H7 (cell line): ENCODE data around the gene PYROXD2. TPM values are rescaled to one million over a fixed set of nuclear protein-coding genes. Genes with fewer than 3 reads are reported as not detected.
"Not testable (repeated sequence)": the region's sequence is repeated elsewhere in the genome, so short reads cannot be mapped to it uniquely, and the experiment has no call there.

Source experiments
- DNase-seq: peaks from one replicate; pipeline ENCODE4 v3.0.0; 2012
- H3K27me3 ChIP-seq: 2 replicates; pipeline ENCODE4 v1.6.0; 2011; ENCODE audit warnings: mild to moderate bottlenecking, low read length; ENCODE audit not compliant: control insufficient read depth, insufficient read depth
- H3K36me3 ChIP-seq: replicated peaks from 2 replicates; pipeline ENCODE4 v1.5.1; 2011; ENCODE audit warnings: low read length; ENCODE audit not compliant: control insufficient read depth, insufficient read depth
- H3K4me3 ChIP-seq: 2 replicates; pipeline ENCODE4 v1.5.1; 2011; ENCODE audit warnings: low read depth, mild to moderate bottlenecking, control low read depth, low read length, moderate library complexity; ENCODE audit not compliant: insufficient read depth
- total RNA-seq: library from RNA; depleted of rRNA; stranded (reverse); fragments of >200 nt; shearing (Covaris generic); gene quantifications from 2 replicates; pipeline ENCODE4 v1.2.3, GENCODE V29; 2014

Gene PYROXD2
- total RNA-seq, 1 experiment from 2014 or later, result 9.5 TPM

DNA sequence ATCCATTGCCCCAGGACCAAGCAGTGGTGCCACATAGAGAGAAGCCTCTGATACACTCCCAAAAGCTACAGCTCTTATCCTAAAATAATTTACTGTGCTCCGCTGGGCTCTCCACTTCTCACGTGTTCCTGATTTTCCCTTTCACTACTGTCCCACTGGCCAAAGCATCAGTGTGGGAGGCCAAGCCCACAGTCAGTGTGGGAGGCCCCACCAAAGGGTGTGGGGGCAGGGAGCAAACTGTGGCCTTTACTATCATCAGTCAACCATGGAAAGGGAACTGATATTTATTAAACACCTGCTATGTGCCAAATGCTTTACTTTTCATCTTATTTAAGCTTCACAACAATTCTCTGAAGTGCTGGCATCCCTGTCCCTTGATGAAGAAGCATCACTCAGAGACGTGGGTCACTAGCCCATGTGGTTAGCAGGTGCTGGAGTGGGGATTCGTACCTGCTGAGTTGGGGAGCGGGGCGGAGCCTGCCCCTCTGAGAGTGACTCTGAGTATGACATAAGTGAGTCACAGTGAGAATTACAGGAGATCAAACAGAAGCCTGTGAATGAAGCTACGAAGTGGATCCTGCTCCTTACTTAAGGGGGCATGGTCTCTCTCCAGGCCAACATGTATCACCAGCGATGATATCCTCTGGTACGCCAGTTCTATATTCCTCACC, 50.4 kb downstream of the PYROXD2 start:
- no peak for DNase-seq
- H3K4me3 ChIP-seq, result no peak overlapping the region
- H3K27me3 ChIP-seq, result no peaks in the 10 kb centered on the region; the same call in 1 of the 2 replicates
- H3K36me3 ChIP-seq, result no peaks in the 10 kb centered on the region

DNA sequence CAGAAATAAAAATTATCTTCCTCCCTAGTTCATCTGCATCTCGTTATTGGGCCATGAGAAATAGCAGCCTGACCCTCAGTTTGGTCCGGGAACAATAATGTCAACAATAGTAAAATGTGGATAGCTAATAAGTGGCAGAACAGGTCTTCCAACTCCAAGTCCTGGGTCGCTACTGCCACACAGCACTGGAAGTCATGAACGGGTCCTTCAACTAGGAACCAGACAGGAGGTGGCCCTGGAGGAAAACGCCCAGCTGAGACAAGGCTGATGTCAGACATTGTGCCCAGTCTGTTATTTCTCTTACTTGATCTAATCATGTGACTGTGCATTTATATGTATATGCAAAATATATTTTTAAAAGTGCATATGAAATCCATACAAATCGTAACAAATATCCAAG, 51.8 kb downstream of the PYROXD2 start:
- Histone ChIP-seq H3K27me3 (no peaks in the 10 kb centered on the region; the same call in 1 of the 2 replicates), H3K4me3 (no peak overlapping the region), H3K36me3 (no peaks in the 10 kb centered on the region)
- DNase-seq, result no peak

DNA sequence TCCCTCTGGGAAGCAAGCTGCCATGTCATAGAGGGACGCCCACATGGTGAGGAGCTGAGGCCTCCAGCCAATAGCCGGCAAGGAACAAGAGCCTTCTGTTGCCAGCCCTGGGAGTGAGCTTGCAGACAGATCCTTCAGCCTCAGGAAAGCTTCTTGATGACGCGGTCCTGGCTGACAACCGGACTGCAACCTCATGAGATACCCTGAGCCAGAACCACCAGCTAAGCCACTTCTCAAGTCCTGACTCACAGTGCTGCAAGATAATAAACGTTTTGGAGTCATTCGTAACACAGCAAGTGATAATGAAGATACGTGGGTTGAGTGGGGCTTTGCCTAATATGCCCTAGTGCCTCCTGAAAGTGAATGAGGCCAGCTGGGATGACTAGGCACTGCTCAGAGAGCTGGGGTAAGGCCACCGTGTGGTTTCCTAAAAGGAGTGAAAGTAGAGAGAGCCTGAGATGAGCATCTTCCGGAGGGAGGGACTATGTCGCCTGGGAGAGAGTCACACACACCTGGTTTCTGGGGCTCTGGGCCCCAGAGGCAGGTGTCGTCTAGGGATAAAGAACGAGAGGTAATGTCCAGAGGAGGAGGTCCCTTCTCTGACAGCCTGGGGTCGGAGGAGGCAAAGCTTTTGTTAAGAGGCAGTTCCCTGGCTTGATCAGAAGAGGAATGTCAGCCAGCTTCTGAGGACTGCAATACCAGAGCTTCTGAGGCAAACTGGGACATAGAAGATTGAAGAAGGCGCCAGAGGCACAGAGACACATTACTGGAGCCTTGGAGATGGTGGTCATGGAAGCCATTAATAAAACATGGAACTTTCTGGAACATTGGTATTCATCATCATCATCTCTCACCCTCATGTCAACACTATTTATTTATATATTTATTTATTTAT, 53.6 kb downstream of the PYROXD2 start:
- Histone ChIP-seq H3K27me3 (no peaks in the 10 kb centered on the region), H3K4me3 (no peak overlapping the region), H3K36me3 (no peaks in the 10 kb centered on the region)
- DNase-seq, result peak; percentile 73

DNA sequence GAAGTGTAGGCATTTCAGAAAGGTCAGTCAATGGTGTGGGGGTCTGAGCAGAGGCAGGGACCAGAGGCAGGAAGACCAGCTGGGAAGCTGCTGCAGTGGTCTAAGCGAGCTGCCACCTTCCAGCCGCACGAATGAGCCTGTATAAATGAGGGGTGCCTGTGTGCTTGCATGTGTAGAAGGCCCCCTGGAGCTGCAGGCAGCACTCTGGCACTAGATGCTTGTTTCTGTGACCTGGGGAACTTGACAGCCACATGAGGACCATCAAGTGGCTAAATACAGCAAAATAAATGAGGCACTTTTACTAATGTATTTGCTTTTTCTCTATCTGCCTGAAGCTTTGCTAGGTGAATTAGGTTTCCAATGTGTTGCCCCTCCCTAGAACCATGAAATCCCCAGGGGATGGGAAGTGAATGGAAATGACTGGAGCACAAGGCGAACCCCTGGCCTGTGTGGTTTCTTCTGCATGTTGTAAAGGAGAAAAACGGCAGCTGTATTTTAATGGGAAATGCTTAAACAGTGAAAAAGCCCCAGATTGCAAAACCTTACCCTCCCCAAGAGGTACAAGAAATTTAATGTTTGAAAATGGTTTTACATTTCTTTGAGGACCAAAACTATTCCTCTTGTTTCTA, 57.7 kb downstream of the PYROXD2 start:
- Histone ChIP-seq H3K36me3 (no peaks in the 10 kb centered on the region), H3K4me3 (no peak overlapping the region), H3K27me3 (no peaks in the 10 kb centered on the region)
- DNase-seq, result no peak

DNA sequence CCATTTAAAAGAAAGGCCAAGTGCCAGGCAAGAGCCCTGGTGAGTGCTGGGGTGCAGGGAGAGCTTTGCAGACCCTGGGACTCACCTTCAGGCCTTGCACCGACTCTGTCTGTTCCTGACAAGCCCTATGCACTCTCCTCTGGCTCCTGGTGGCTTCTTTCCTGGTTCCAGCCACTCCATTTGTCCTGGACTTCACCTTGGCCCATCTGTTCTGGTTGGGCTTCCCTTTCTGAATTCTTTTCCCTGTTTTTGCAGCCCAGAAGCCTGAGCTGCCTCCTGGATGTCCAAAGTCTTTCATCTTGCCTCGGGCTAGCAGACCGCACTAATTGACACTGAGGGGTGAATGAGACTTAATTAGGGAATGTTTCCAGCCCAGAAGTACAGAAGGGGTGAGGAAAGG, 60.5 kb downstream of the PYROXD2 start:
- no peaks in the 10 kb centered on the region for H3K36me3 ChIP-seq
- no peaks in the 10 kb centered on the region for H3K27me3 ChIP-seq
- H3K4me3 ChIP-seq, result no peak overlapping the region
- DNase-seq, result no peak

DNA sequence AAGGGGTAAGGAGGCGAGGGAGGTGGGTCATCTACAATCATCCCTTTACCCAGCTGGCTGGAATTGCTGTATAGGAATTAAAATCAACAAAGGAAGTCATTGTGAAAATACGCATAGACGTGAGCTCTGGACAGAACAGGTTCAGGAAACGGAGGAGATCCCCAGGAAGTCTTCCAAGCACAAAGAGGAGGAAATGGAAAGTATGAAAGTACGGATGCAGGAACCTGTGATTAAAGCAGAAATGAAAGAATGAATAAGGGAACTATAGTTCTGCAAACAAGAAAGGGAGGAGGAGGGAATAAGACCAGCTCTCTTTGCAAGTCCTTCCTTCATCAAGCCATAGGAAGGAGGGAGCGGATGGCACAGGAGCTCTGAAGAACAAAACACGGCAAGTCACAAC, 61.8 kb downstream of the PYROXD2 start:
- Histone ChIP-seq H3K27me3 (no peaks in the 10 kb centered on the region), H3K36me3 (no peaks in the 10 kb centered on the region), H3K4me3 (no peak overlapping the region)
- no peak for DNase-seq

DNA sequence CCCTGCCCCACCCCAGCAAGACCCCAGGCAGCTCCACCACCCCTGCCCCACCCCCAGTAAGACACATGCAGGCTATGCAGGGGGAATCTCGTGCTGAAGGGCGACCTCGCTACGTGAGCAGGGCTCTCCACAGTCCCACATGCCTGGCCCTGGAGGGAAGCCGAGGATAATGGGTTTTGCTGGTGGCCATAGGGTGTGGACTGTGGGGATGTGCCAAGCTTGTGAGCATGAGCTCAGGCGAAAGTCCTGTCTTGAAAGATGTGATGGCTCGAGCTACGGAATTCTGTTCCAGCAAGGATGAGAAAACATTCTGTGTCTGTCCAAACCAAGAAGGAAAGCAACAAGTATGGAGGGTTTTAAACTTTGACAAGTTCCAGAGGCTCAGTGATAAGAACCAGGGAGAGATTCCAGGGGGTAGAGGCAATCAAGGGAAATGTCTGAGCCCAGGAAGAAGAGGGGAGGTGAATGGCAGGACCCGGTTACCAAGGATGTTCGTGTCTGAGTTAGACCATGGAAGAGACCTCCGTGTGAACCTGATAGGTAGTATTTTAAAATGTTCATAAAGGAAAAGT, 63.1 kb downstream of the PYROXD2 start:
- no peak for DNase-seq
- Histone ChIP-seq H3K27me3 (no peaks in the 10 kb centered on the region), H3K4me3 (no peak overlapping the region), H3K36me3 (no peaks in the 10 kb centered on the region)

DNA sequence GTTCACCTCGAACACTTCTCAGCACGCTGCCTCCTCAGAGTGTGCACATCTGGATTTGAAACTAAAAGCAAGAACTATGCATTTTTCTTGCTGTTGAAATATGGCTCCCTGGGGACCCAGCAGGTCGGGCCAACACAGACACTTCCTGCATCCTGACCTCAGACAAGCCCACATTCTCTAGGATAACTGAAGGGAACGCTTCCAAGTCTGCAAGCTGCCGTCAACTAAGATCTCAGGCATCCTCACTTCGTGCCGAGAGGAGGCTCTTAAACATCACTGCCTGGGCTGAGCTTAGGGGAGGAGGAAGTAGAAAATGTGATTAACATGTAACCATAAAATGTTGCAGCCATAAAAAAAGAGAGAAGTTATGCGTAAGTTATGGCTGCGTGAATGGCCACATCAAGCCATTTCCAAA, 65.5 kb downstream of the PYROXD2 start:
- DNase-seq, result no peak
- no peaks in the 10 kb centered on the region for H3K36me3 ChIP-seq
- no peaks in the 10 kb centered on the region for H3K27me3 ChIP-seq
- no peak overlapping the region for H3K4me3 ChIP-seq

DNA sequence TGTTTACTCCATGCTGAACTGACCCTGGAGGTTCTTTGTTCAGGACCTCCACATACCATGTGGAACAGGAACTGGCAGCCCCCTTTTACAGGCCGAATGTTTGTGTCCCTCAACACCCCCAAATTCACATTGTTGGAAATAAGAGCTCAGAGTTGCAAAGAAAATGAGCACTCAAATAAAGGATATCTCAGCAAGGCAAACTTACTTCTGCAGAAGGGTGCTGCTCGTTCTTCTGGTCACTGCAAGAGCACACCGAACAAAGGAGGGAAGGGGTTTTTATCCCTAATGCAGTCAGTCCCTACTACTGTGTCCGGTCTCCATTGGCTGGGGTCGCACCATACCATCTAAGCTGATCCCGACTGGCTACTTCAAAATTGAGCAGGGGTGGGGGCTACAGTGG, 68.1 kb downstream of the PYROXD2 start:
- Histone ChIP-seq H3K36me3 (no peaks in the 10 kb centered on the region), H3K4me3 (no peak overlapping the region), H3K27me3 (no peaks in the 10 kb centered on the region)
- no peak for DNase-seq

DNA sequence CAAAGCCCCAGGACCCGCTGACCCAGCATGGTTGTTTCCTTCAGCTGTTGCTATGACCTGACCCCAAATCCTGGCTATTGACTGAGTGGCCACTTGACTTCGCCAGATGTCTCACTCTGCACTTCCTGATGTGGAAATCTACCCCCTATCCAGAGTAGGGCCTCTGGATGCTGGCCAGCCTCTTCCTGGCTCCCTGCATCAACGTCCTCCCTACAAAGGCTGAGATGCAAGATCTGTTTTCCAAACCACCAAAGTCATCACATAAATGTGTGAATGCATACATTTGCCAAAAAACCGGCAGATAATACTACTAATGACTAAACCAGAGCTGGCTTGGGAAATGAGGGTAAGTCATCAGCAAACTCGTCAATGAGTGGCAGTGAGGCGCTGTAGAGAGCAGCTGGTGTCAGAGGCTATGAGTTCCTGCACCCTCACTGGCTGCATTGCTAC, 70.4 kb downstream of the PYROXD2 start:
- Histone ChIP-seq H3K27me3 (no peaks in the 10 kb centered on the region), H3K36me3 (no peaks in the 10 kb centered on the region), H3K4me3 (no peak overlapping the region)
- no peak for DNase-seq

DNA sequence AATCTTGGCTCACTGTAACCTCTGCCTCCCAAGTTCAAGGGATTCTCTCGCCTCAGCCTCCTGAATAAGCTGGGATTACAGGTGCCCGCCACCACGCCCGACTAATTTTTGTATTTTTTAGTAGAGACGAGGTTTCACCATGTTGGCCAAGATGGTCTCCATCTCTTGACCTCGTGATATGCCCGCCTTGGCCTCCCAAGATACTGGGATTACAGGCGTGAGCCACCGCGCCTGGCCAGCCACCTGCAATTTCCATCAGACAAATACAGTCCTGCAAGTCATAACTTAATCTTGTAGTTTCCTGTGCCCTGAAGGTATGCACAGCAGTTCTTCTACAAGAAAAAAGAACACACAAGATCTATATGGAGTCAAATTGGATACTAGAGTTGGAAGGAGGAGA, 73.3 kb downstream of the PYROXD2 start:
- DNase-seq, H3K27me3 ChIP-seq, H3K4me3 ChIP-seq, H3K36me3 ChIP-seq: not testable (repeated sequence)

DNA sequence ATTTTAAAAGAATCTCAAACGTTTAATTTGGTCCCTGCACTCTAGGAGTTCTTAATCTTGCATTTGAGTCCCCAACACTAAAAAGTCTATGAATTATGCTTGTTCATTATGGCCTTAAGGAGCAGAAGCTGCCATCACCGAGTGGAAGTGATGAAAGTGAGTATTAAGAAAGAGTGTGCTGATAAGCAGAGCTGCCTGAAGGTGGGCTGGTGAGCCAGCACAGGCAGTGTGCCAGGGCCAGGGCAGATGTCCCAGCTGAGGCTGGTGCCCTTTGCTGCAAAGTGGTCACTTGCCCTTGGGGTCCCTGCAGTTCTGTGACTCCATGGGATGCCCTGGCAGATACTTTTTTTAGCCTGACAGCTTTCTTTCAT, 74.1 kb downstream of the PYROXD2 start:
- no peak overlapping the region for H3K4me3 ChIP-seq
- no peaks in the 10 kb centered on the region for H3K27me3 ChIP-seq
- DNase-seq, result no peak
- no peaks in the 10 kb centered on the region for H3K36me3 ChIP-seq

DNA sequence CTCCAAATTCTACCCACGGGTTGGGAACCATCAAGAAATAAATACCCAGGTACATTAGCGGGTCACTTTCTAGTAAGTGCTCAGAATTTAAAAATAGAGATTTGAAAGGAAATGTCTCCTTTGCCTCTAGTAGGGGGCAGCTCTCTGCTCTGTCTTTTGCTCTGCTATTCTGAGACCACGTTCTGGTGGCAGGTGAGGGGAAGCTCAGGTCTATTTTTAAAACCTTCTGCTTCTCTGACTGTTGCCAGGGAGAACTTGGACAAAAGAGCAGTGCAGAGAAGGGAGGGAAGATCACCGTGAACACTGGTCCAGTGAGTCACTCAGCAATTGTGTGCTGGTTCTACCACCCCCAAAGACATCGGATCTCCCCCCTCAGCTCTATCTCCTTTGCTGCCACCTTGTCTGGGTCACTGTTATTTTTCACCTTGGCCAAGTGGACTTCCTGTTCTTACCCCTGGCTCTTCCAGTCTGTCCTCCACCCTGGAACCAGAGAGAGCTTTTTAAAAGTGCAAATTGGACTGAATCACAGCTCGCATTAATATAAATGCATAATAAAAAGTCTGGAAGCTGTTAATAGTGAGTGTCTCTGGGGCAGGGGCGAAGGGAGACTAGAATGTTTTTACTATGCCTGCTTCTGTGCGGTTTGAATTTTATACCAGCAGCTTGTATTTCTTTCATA, 74.6 kb downstream of the PYROXD2 start:
- no peaks in the 10 kb centered on the region for H3K36me3 ChIP-seq
- DNase-seq, result no peak
- no peaks in the 10 kb centered on the region for H3K27me3 ChIP-seq
- H3K4me3 ChIP-seq, result no peak overlapping the region

DNA sequence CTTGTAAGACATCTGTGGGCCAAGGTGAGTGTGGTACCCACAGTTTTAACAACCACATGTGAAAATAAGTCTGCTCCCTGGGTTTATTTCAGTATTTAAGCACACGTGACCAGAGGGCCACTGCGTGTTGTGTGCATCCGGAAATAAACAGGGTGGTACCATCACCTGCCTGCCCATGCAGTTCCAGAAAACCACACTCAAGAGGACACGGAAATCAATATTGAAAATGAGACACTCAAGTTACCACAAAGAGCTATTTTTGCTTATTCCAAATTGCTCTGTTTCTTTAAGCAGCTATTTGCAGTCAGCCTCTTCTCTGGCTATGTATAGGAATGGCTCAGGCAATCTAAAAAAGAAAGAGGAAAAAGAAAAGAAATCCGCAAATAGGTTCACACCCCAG, 75.2 kb downstream of the PYROXD2 start:
- no peak for DNase-seq
- Histone ChIP-seq H3K27me3 (no peaks in the 10 kb centered on the region), H3K4me3 (no peak overlapping the region)

More for the DNA sequence above, 75.2 kb downstream of the PYROXD2 start:
- H3K36me3 ChIP-seq, result no peaks in the 10 kb centered on the region
